KOPT-K1 (cell line): ENCODE data around the gene GJE1.

Source experiments
- H3K27ac ChIP-seq: fragments of 200-600 bp; sonication (generic); 2 replicates; pipeline ENCODE4 v1.5.1; 2016; ENCODE audit warnings: antibody characterized with exemption, mild to moderate bottlenecking, low read depth, low read length; ENCODE audit not compliant: poor library complexity, severe bottlenecking
- H3K36me3 ChIP-seq: fragments of 200-600 bp; sonication (generic); 2 replicates; pipeline ENCODE4 v1.5.1; 2017; ENCODE audit warnings: antibody characterized with exemption, mild to moderate bottlenecking, low read length, moderate library complexity; ENCODE audit not compliant: insufficient read depth
- H3K9me3 ChIP-seq: fragments of 200-600 bp; sonication (generic); 2 replicates; pipeline ENCODE4 v1.5.1; 2017; ENCODE audit warnings: antibody characterized with exemption, low read length, mild to moderate bottlenecking; ENCODE audit not compliant: insufficient read depth, poor library complexity, severe bottlenecking

The GJE1 gene

DNA sequence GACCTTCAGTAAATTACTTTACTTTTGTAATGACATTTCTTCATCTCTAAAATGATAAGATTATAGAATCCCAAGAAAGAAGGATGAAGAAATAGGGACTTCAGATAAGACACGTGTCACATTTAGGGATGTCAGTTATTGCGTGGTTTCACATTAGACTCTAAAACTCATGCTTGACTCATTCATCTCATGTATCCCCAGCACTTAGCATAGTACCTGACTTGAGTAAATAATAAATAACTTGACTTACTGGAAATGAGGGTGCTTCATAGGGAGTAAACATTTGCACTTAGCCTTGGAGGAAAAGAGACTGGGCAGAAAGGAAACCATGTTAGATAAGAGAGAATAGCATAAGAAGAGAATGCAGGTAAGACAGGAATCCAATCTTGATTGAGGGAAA, 51.6 kb downstream of the GJE1 start:
- Histone ChIP-seq H3K36me3 (peaks cover 17% of the 10 kb centered on the region), H3K27ac (no peak overlapping the region), H3K9me3 (no peaks in the 10 kb centered on the region)
